ES-I3 (cell line): ENCODE measurements around the gene TRIM7.
A peak's percentile ranks its signal among the peaks of the same experiment; 100 is the strongest.
"Not testable (repeated sequence)": the region's sequence is repeated elsewhere in the genome, so short reads cannot be mapped to it uniquely, and the experiment has no call there.

Experiments
- H3K36me3 ChIP-seq: 2 replicates; pipeline ENCODE4 v1.6.1; 2013; ENCODE audit warnings: mild to moderate bottlenecking, low read length, control low read depth, moderate library complexity; ENCODE audit not compliant: insufficient read depth
- H3K4me1 ChIP-seq: 2 replicates; pipeline ENCODE4 v1.6.1; 2013; ENCODE audit warnings: mild to moderate bottlenecking, control low read depth, low read length; ENCODE audit not compliant: insufficient read depth
- H3K9ac ChIP-seq: 2 replicates; pipeline ENCODE4 v1.6.1; 2013; ENCODE audit warnings: low read depth, mild to moderate bottlenecking, low read length, moderate library complexity
- H3K9me3 ChIP-seq: 2 replicates; pipeline ENCODE4 v1.6.1; 2013; ENCODE audit warnings: mild to moderate bottlenecking, low read length, moderate library complexity; ENCODE audit not compliant: control insufficient read depth, insufficient read depth

Gene TRIM7

GRCh38 chr5:181211208-181211607, 6.2 kb upstream of the TRIM7 start:
- no peak overlapping the region for H3K9ac ChIP-seq
- H3K4me1 ChIP-seq, result no peaks in the 10 kb centered on the region

GRCh38 chr5:181210698-181211097, 5.7 kb upstream of the TRIM7 start:
- not testable (repeated sequence) for H3K4me1 ChIP-seq, H3K36me3 ChIP-seq, H3K9ac ChIP-seq, H3K9me3 ChIP-seq

More at GRCh38 chr5:181211208-181211607, 6.2 kb upstream of the TRIM7 start:
- no peaks in the 10 kb centered on the region for H3K36me3 ChIP-seq
- H3K9me3 ChIP-seq, result no peaks in the 10 kb centered on the region

DNA sequence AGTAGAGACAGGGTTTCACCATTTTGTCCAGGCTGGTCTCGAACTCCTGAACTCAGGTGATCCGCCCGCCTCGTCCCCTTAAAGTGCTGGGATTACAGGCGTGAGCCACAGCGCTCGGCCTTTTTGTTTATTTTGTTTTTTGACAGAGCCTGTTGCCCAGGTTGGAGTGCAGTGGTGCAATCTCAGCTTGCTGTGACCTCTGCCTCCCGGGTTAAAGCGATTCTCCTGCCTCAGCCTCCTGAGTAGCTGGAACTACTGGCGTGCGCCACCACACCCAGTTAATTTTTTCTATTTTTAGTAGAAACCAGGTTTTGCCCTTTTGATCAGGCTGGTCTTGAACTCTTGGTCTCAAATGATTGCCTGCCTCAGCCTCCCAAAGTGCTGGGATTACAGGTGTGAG, 5.2 kb upstream of the TRIM7 start:
- H3K9me3 ChIP-seq, H3K9ac ChIP-seq, H3K36me3 ChIP-seq, H3K4me1 ChIP-seq: not testable (repeated sequence)

GRCh38 chr5:181209006-181209405, 4.0 kb upstream of the TRIM7 start:
- not testable (repeated sequence) for H3K9ac ChIP-seq, H3K4me1 ChIP-seq, H3K9me3 ChIP-seq, H3K36me3 ChIP-seq

DNA sequence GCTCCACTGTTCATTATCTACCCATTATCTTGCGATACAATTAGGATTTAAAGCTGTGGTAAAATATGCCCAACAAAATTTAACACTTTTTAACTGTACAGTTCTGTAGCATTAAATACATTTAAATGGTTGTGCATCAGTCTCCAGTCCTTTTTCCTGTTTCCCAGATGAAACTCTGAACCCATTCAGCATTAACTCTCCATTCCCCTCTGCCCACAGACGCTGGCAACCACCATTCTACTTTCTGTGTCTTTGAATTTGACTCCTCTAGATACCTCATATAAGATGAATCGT, 2.9 kb upstream of the TRIM7 start:
- Histone ChIP-seq H3K36me3 (no peaks in the 10 kb centered on the region), H3K9ac (no peak overlapping the region; the same call in 1 of the 2 replicates), H3K4me1 (no peaks in the 10 kb centered on the region), H3K9me3 (no peaks in the 10 kb centered on the region)

- H3K4me1 ChIP-seq, result no peaks in the 10 kb centered on the region
- H3K9me3 ChIP-seq, result no peaks in the 10 kb centered on the region
- H3K36me3 ChIP-seq, result no peaks in the 10 kb centered on the region
- peak overlapping the region; percentile 75 for H3K9ac ChIP-seq
These were observed 2.4 kb upstream of the TRIM7 start for GRCh38 chr5:181207214-181207959.

DNA sequence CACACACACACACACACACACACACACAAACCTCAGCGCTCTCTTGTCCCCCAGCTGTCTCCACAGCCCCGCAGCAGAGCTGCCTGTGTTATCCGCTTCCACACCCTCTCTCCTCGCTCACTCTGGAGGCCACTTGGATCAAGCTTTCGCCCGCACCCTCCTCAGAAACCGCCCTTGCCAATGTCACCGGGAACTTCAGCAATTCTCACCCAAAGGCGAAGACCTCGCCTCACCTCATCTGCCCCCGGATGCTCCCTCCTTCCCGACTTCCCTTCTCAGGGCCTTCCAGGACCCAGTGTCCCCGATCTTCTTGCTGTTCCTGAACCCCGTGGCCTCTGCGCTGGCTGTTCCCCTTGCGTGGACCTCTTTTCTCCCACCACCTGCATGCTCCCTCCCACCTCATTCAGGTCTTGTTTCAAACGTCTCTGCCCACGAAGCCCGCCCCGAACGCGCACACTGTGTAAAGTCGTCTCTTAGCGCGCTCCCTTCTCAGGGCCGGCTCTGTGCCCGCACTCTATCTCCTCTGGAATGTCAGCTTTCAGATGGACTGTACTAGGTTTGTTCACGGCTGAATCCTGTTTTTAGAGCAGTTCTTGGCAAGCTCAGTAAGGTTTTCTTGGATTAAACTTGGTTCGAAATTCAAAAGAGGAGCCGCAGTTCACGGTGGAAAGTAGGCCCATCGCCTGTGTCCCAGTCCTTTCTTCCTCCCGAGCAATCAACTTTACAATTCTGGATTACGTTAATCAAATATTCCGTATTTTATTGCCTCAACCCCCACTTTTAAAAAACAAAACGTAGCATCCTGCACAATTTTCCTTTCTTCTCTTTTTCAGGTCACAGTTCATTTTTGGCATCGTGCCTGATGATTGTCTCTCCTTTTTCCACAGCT, 1.0 kb upstream of the TRIM7 start:
- peak overlapping the region; percentile 75; the same call in 1 of the 2 replicates for H3K9ac ChIP-seq
- no peaks in the 10 kb centered on the region for H3K36me3 ChIP-seq
- no peaks in the 10 kb centered on the region for H3K9me3 ChIP-seq
- peaks cover 3% of the 10 kb centered on the region; the same call in 1 of the 2 replicates for H3K4me1 ChIP-seq

DNA sequence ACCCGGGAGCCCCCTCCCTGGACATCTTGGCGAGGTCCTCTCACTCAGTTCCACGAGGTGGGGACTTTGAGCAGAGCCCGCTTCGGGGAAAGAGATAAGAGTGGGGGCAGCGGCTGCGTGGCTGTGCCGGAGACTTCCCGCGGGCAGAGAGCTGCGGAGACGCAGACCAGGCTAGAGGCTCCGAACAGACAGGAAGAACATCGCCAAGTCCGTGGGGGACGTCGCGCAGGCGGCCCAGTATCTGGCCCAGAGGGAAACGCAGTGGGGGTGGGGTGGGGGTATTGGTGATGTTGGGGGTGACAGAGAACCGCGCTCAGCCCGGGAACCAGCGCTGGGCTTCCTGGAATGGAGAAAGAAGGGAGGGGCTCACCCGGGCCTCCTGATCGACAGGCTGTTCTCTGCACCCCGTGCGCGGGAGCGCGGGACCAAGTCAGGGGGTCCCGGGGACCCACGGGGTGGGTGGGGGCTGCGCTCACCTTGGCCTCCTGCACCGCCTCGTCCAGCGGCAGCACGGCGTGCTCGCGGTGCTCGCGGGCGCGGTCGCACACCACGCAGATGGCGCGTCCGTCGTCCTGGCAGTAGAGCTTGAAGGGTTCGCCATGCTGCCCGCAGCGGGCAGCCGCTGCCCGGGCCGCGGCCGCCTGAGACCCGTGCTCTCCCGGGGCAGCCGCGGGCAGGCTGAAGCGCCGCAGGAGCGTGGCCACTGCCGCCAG, 727 bp downstream of the TRIM7 start:
- H3K9me3 ChIP-seq, result no peaks in the 10 kb centered on the region

GRCh38 chr5:181203777-181204112, 1.3 kb downstream of the TRIM7 start:
- H3K9me3 ChIP-seq, result no peaks in the 10 kb centered on the region
- no peaks in the 10 kb centered on the region for H3K36me3 ChIP-seq
- peak overlapping the region; percentile 75; the same call in 1 of the 2 replicates for H3K9ac ChIP-seq
- H3K4me1 ChIP-seq, result peaks cover 12% of the 10 kb centered on the region

More for the DNA sequence above, 727 bp downstream of the TRIM7 start:
- peaks cover 8% of the 10 kb centered on the region; the same call in 1 of the 2 replicates for H3K4me1 ChIP-seq
- H3K9ac ChIP-seq, result peak overlapping the region; percentile 75; the same call in 1 of the 2 replicates
- H3K36me3 ChIP-seq, result no peaks in the 10 kb centered on the region

DNA sequence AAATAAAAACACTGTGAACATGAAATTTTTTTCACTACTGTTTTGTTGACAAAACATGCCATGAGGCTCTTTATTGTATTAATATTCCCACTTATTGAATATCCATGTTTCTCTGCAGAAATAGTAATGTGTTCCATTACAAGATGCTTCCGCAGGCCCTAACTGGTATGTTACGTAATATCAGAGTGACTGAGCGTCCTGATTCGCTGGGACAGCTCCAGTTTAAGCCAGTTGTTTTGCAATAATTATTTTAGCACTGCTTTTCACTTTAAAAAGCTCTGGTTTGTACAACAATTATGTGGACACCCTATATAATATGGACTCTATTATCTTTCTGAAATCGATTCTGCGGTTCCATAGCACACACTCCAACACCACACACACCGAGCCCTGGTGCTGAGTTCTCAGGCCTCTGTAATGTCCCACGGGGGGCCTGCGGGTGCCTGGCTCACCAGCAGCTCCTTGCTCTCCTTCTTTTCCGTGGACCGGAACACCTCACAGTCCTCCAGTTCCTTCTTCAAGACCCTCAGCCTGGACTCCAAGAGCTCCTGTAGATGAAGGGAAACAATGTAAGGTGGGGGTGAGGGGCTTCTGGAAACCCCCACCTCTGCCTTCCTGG, 1.8 kb downstream of the TRIM7 start:
- Histone ChIP-seq H3K9ac (no peak overlapping the region), H3K36me3 (no peaks in the 10 kb centered on the region), H3K9me3 (no peaks in the 10 kb centered on the region), H3K4me1 (peaks cover 17% of the 10 kb centered on the region)

GRCh38 chr5:181200816-181201215, 4.2 kb downstream of the TRIM7 start:
- H3K9me3 ChIP-seq, result no peaks in the 10 kb centered on the region
- peaks cover 25% of the 10 kb centered on the region for H3K4me1 ChIP-seq
- H3K36me3 ChIP-seq, result no peaks in the 10 kb centered on the region
- no peak overlapping the region for H3K9ac ChIP-seq

DNA sequence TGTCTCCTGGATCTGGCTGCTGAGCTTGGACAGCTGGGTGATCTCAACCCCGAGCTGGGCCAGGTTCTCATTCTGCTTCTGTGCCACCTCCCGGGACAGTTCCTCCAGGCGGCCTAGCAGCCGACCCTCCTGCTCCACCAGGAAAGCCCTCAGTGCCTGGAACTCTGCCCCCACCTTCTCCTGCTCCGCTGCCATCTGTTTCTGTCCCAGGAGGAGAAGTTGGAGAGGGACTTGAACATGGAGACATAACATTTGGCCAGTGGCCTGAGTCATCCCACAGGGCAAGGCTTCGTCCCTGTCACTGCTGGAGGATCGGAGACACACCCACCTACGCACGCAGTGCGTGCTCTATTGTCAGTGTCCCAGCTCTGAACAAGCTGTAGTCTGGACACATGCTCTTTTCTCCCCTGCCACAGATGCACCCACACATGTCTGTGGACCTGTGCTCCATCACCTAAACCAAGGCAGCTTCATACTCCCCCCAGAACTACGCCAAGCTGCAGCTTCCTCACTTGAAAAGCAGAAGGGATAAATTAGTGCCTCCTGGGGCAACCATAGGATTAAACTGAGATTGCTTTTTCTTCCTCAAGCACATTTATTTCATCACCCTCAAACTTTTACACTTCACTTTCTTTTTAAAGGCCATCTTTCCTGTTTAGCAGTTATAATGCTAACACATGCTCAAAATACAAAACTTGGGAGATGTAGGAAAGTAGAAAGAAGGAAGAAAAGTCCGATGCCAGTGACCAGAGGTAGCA, 4.9 kb downstream of the TRIM7 start:
- H3K9me3 ChIP-seq, result no peaks in the 10 kb centered on the region
- H3K36me3 ChIP-seq, result no peaks in the 10 kb centered on the region
- no peak overlapping the region for H3K9ac ChIP-seq
- peaks cover 25% of the 10 kb centered on the region for H3K4me1 ChIP-seq

GRCh38 chr5:181198905-181199519, 6.0 kb downstream of the TRIM7 start:
- H3K36me3 ChIP-seq, result no peaks in the 10 kb centered on the region
- no peaks in the 10 kb centered on the region for H3K9me3 ChIP-seq
- peaks cover 25% of the 10 kb centered on the region for H3K4me1 ChIP-seq
- H3K9ac ChIP-seq, result no peak overlapping the region
